Neural crest cell (in vitro differentiated cells): ENCODE measurements around the gene GALNS. TPM values are rescaled to one million over a fixed set of nuclear protein-coding genes. Genes with fewer than 3 reads are reported as not detected.

Source experiments
- DNase-seq: peaks from one replicate; pipeline ENCODE4 v3.0.0; 2021; ENCODE audit warnings: low read depth, mixed read lengths, low spot score
- H3K27ac Mint-ChIP-seq: one replicate; pipeline ENCODE4 v1.8.0; 2021; ENCODE audit warnings: mild to moderate bottlenecking, mixed read lengths; ENCODE audit not compliant: unreplicated experiment
- H3K27me3 Mint-ChIP-seq: 2 replicates; pipeline ENCODE4 v1.8.0; 2021; ENCODE audit warnings: low read depth, mild to moderate bottlenecking, mixed read lengths
- H3K36me3 Mint-ChIP-seq: 2 replicates; pipeline ENCODE4 v1.8.0; 2021; ENCODE audit warnings: low read depth, mild to moderate bottlenecking, mixed read lengths
- H3K4me1 Mint-ChIP-seq: 2 replicates; pipeline ENCODE4 v1.8.0; 2021; ENCODE audit warnings: mixed read lengths
- H3K4me3 Mint-ChIP-seq: one replicate; pipeline ENCODE4 v1.8.0; 2021; ENCODE audit warnings: mild to moderate bottlenecking, mixed read lengths
- H3K9me3 Mint-ChIP-seq: 2 replicates; pipeline ENCODE4 v1.8.0; 2021; ENCODE audit warnings: mixed read lengths
- CTCF ChIP-seq: fragments of 200-600 bp; sonication (generic); conservative IDR thresholded peaks from 2 replicates; pipeline ENCODE4 v1.5.0; 2021; ENCODE audit warnings: antibody characterized with exemption, mild to moderate bottlenecking
- total RNA-seq: library from RNA; stranded (reverse); gene quantifications from 2 replicates; pipeline ENCODE4 v1.2.1, GENCODE V29; 2021

GALNS gene
- total RNA-seq, 1 donor from 2014 or later, result 19.7 TPM

GRCh38 chr16:88870608-88871348 is 14.0 kb upstream of the GALNS start:
- no peak for DNase-seq
- H3K9me3 Mint-ChIP-seq, result no peaks in the 10 kb centered on the region
- no peak for TF ChIP-seq CTCF
- no peak overlapping the region for H3K27ac Mint-ChIP-seq
- no peak overlapping the region for H3K4me3 Mint-ChIP-seq
- no peaks in the 10 kb centered on the region for H3K36me3 Mint-ChIP-seq
- H3K4me1 Mint-ChIP-seq, result no peaks in the 10 kb centered on the region
- no peaks in the 10 kb centered on the region for H3K27me3 Mint-ChIP-seq

- Mint-ChIP-seq H3K4me3 (no peak overlapping the region), H3K36me3 (no peaks in the 10 kb centered on the region), H3K27me3 (no peaks in the 10 kb centered on the region), H3K4me1 (no peaks in the 10 kb centered on the region), H3K9me3 (no peaks in the 10 kb centered on the region), H3K27ac (no peak overlapping the region)
- no peak for DNase-seq
- TF ChIP-seq CTCF, result no peak
Measured at GRCh38 chr16:88869673-88869980, 12.9 kb upstream of the GALNS start.

- H3K36me3 Mint-ChIP-seq, result no peaks in the 10 kb centered on the region
- H3K27ac Mint-ChIP-seq, result no peak overlapping the region
- H3K4me1 Mint-ChIP-seq, result no peaks in the 10 kb centered on the region
- no peaks in the 10 kb centered on the region for H3K27me3 Mint-ChIP-seq
- H3K9me3 Mint-ChIP-seq, result no peaks in the 10 kb centered on the region
- no peak overlapping the region for H3K4me3 Mint-ChIP-seq
- TF ChIP-seq CTCF, result no peak
- DNase-seq, result no peak
Measured at GRCh38 chr16:88868974-88869672, 12.4 kb upstream of the GALNS start.

GRCh38 chr16:88867581-88868246 is 11.0 kb upstream of the GALNS start:
- Mint-ChIP-seq H3K4me1 (no peaks in the 10 kb centered on the region), H3K9me3 (no peaks in the 10 kb centered on the region), H3K4me3 (no peak overlapping the region), H3K27me3 (no peaks in the 10 kb centered on the region), H3K36me3 (no peaks in the 10 kb centered on the region), H3K27ac (no peak overlapping the region)
- no peak for TF ChIP-seq CTCF
- DNase-seq, result no peak

GRCh38 chr16:88866151-88866920 is 9.6 kb upstream of the GALNS start, which contains the start of gene PABPN1L:
Gene PABPN1L, minus strand, starts transcription at chr16:88866660. Its CDS starts 54 bp downstream, at chr16:88866606.
- no peak for TF ChIP-seq CTCF
- DNase-seq, result no peak
- H3K9me3 Mint-ChIP-seq, result no peaks in the 10 kb centered on the region
- no peak within 1 kb of the TSS for H3K27ac Mint-ChIP-seq
- no peaks in the 10 kb centered on the region for H3K27me3 Mint-ChIP-seq
- H3K36me3 Mint-ChIP-seq, result no peaks in the 10 kb centered on the region
- H3K4me3 Mint-ChIP-seq, result no peak within 1 kb of the TSS
- H3K4me1 Mint-ChIP-seq, result no peaks in the 10 kb centered on the region
